C1 segment of cervical spinal cord (tissue), 14 donors: ENCODE results near the gene SH2B2.
"Not testable (repeated sequence)": the region's sequence is repeated elsewhere in the genome, so short reads cannot be mapped to it uniquely, and the experiment has no call there.

ENCODE experiments used
- DNase-seq, 14 donors: peaks; one replicate each; lab custom pipeline; 2025; lab: John Stamatoyannopoulos, UW

SH2B2 gene

GRCh38 chr7:102285540-102286236 lies 980 bp upstream of the SH2B2 start:
- DNase-seq, result peak in 2 of 14 donors; percentile 14 to 54

- DNase-seq, result peak in 8 of 14 donors; percentile 19 to 60 (median 34)
Observed at GRCh38 chr7:102287111-102287980, 678 bp downstream of the SH2B2 start.

- no peak for DNase-seq
Observed at GRCh38 chr7:102287981-102288278, 1.3 kb downstream of the SH2B2 start.

GRCh38 chr7:102288285-102288930 lies 1.7 kb downstream of the SH2B2 start:
- DNase-seq, result no peak

- no peak for DNase-seq
Observed at GRCh38 chr7:102289057-102289456, 2.4 kb downstream of the SH2B2 start.

GRCh38 chr7:102291056-102291915 lies 4.6 kb downstream of the SH2B2 start:
- no peak for DNase-seq

- no peak for DNase-seq
Observed at GRCh38 chr7:102291916-102292267, 5.2 kb downstream of the SH2B2 start.

- no peak for DNase-seq
Observed at GRCh38 chr7:102292813-102293798, 6.4 kb downstream of the SH2B2 start.

- no peak for DNase-seq
Observed at GRCh38 chr7:102294589-102294988, 7.9 kb downstream of the SH2B2 start.

- DNase-seq, result no peak
Observed at GRCh38 chr7:102295346-102296178, 8.9 kb downstream of the SH2B2 start.

GRCh38 chr7:102296179-102296438 lies 9.4 kb downstream of the SH2B2 start:
- DNase-seq, result no peak

GRCh38 chr7:102296514-102296913 lies 9.8 kb downstream of the SH2B2 start:
- no peak for DNase-seq

- no peak for DNase-seq
Observed at GRCh38 chr7:102297487-102298218, 11.0 kb downstream of the SH2B2 start.

GRCh38 chr7:102300643-102301221 lies 14.1 kb downstream of the SH2B2 start:
- no peak for DNase-seq

GRCh38 chr7:102301367-102301766 lies 14.7 kb downstream of the SH2B2 start:
- not testable (repeated sequence) for DNase-seq

GRCh38 chr7:102302025-102302424 lies 15.4 kb downstream of the SH2B2 start:
- no peak for DNase-seq

GRCh38 chr7:102303669-102304422 lies 17.2 kb downstream of the SH2B2 start:
- DNase-seq, result no peak

GRCh38 chr7:102304668-102305067 lies 18.0 kb downstream of the SH2B2 start:
- peak in 3 of 14 donors; percentile 7 to 50 (median 15) for DNase-seq
